ENCODE measurements around the gene KCNE3. TPM values are rescaled to one million over a fixed set of nuclear protein-coding genes. Genes with fewer than 3 reads are reported as not detected.

Gene KCNE3
- total RNA-seq, 1 experiment from 2014 or later: 106 TPM

DNA sequence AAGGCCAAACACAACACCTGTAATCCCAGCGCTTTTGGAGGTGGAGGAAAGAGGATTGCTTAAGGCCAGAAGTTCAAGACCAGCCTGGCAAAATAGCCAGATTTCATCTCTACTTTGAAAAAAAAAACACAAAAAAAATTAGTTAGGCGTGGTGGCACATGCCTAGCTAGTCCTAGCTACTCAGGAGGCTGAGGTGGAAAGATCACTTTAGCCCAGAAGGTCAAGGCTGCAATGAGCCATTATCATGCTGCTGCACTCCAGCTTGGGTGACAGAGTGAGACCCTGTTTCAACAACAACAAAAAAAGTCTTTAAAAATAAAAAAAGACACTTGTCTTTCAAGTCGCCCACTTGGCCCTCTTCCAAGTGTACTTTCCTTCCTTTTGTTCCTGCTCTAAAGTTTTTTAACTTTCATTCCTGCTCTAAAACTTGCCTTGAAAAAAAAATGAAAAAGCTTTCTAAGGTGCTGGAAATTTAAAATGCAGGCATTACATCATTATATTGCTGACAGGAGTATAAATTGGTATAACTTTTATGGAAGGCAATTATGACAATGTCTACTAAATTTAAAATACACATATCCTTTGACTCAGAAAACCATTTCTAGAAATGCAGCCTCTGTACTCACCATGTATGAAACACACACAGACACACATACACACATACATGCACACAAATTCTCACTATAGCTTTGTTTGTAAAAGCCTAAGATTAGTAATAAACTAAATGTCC lies 13.5 kb upstream of the KCNE3 start:
- Histone ChIP-seq H3K4me1 (ENCODE audit: insufficient read depth, low read length, poor library complexity, severe bottlenecking) (no peaks in the 10 kb centered on the region), H3K27me3 (replicated peaks; ENCODE audit: insufficient read depth, low read depth, low read length, poor library complexity) (no peaks in the 10 kb centered on the region), H3K9me3 (ENCODE audit: low read depth, low read length, poor library complexity, severe bottlenecking) (no peaks in the 10 kb centered on the region), H3K4me3 (ENCODE audit: low read depth, low read length, poor library complexity, severe bottlenecking) (no peak overlapping the region), H3K36me3 (ENCODE audit: insufficient read depth, low read length, poor library complexity, severe bottlenecking) (no peaks in the 10 kb centered on the region), H3K27ac (ENCODE audit: low read depth, low read length, poor library complexity, severe bottlenecking) (no peak overlapping the region)
- intact Hi-C loops (cut with micrococcal nuclease; ENCODE audit: unreplicated experiment): no loop called here
- no peak for TF ChIP-seq EZH2 (IDR thresholded peaks at IDR 0.05; ENCODE audit: borderline replicate concordance, low read depth, low read length, poor library complexity, severe bottlenecking)
- TF ChIP-seq, protein P1, sequence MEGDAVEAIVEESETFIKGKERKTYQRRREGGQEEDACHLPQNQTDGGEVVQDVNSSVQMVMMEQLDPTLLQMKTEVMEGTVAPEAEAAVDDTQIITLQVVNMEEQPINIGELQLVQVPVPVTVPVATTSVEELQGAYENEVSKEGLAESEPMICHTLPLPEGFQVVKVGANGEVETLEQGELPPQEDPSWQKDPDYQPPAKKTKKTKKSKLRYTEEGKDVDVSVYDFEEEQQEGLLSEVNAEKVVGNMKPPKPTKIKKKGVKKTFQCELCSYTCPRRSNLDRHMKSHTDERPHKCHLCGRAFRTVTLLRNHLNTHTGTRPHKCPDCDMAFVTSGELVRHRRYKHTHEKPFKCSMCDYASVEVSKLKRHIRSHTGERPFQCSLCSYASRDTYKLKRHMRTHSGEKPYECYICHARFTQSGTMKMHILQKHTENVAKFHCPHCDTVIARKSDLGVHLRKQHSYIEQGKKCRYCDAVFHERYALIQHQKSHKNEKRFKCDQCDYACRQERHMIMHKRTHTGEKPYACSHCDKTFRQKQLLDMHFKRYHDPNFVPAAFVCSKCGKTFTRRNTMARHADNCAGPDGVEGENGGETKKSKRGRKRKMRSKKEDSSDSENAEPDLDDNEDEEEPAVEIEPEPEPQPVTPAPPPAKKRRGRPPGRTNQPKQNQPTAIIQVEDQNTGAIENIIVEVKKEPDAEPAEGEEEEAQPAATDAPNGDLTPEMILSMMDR (conservative IDR thresholded peaks at IDR 0.05; ENCODE audit: low read depth, low read length): no peak
- BruUV-seq (replicated peaks): no TSS peak
- POLR2A ChIA-PET (ENCODE audit: low non-redundant PET): no interaction called here
- no peak for DNase-seq (ENCODE audit: low spot score)
- CTCF ChIA-PET: no interaction called here

DNA sequence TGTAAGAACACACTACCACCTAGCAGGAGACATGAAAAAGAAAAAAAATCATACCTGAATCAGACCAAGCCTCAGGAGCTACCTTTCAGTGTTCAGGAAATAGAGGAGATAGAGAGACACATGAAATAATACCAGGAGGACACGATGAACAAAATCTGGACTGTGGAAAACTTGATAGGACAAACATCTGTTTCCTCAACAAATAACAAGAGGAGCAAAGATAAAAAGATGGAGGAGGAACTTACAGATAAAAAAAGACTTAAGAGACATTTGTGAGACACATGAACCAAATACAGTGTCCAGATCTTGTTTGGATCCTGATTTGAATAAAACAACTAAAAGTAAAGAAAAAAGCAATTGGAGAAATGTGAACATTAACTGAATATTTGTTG lies 12.4 kb upstream of the KCNE3 start:
- Histone ChIP-seq H3K9me3 (ENCODE audit: low read depth, low read length, poor library complexity, severe bottlenecking) (no peaks in the 10 kb centered on the region), H3K27me3 (replicated peaks; ENCODE audit: insufficient read depth, low read depth, low read length, poor library complexity) (no peaks in the 10 kb centered on the region), H3K36me3 (ENCODE audit: insufficient read depth, low read length, poor library complexity, severe bottlenecking) (no peaks in the 10 kb centered on the region), H3K4me3 (ENCODE audit: low read depth, low read length, poor library complexity, severe bottlenecking) (no peak overlapping the region), H3K4me1 (ENCODE audit: insufficient read depth, low read length, poor library complexity, severe bottlenecking) (no peaks in the 10 kb centered on the region), H3K27ac (ENCODE audit: low read depth, low read length, poor library complexity, severe bottlenecking) (no peak overlapping the region)
- intact Hi-C loops (cut with micrococcal nuclease; ENCODE audit: unreplicated experiment): no loop called here
- BruUV-seq (replicated peaks): no TSS peak
- CTCF ChIA-PET: no interaction called here
- POLR2A ChIA-PET (ENCODE audit: low non-redundant PET): no interaction called here
- TF ChIP-seq EZH2 (IDR thresholded peaks at IDR 0.05; ENCODE audit: borderline replicate concordance, low read depth, low read length, poor library complexity, severe bottlenecking): no peak
- TF ChIP-seq, protein P1 (conservative IDR thresholded peaks at IDR 0.05; ENCODE audit: low read depth, low read length): no peak
- DNase-seq (ENCODE audit: low spot score): no peak

- POLR2A ChIA-PET (ENCODE audit: low non-redundant PET): no interaction called here
- Histone ChIP-seq H3K27ac (ENCODE audit: low read depth, low read length, poor library complexity, severe bottlenecking) (no peak overlapping the region), H3K9me3 (ENCODE audit: low read depth, low read length, poor library complexity, severe bottlenecking) (no peaks in the 10 kb centered on the region), H3K27me3 (replicated peaks; ENCODE audit: insufficient read depth, low read depth, low read length, poor library complexity) (no peaks in the 10 kb centered on the region), H3K4me1 (ENCODE audit: insufficient read depth, low read length, poor library complexity, severe bottlenecking) (no peaks in the 10 kb centered on the region), H3K4me3 (ENCODE audit: low read depth, low read length, poor library complexity, severe bottlenecking) (no peak overlapping the region), H3K36me3 (ENCODE audit: insufficient read depth, low read length, poor library complexity, severe bottlenecking) (no peaks in the 10 kb centered on the region)
- no peak for TF ChIP-seq EZH2 (IDR thresholded peaks at IDR 0.05; ENCODE audit: borderline replicate concordance, low read depth, low read length, poor library complexity, severe bottlenecking)
- CTCF ChIA-PET: no interaction called here
- BruUV-seq (replicated peaks): no TSS peak
- intact Hi-C loops (cut with micrococcal nuclease; ENCODE audit: unreplicated experiment): no loop called here
- no peak for DNase-seq (ENCODE audit: low spot score)
Observed at GRCh38 chr11:74478877-74479731, 11.8 kb upstream of the KCNE3 start.
